HepG2 (cell line): ENCODE measurements around the gene SLC44A4. TPM values are rescaled to one million over a fixed set of nuclear protein-coding genes. Genes with fewer than 3 reads are reported as not detected.

Experiments
- CEBPG ChIP-seq: IDR thresholded peaks from 2 replicates; pipeline ENCODE4 v1.6.1; 2016
- FOXK2 ChIP-seq: fragments of 450-650 bp; IDR thresholded peaks from 2 replicates; pipeline ENCODE4 v1.6.1; 2016
- HNRNPUL1 ChIP-seq: fragments of 200-400 bp; formaldehyde crosslinking; IDR thresholded peaks from 2 replicates; pipeline ENCODE4 v1.6.1; 2017; ENCODE audit warnings: low read depth, mild to moderate bottlenecking, low read length, moderate library complexity
- MTF1 ChIP-seq: sonication (generic); formaldehyde crosslinking; IDR thresholded peaks from 2 replicates; pipeline ENCODE4 v1.5.0; 2020; ENCODE audit warnings: missing genetic modification reagents
- RXRA ChIP-seq: sonication (generic); formaldehyde crosslinking; IDR thresholded peaks from 2 replicates; pipeline ENCODE4 v1.5.1; 2020; ENCODE audit warnings: missing genetic modification reagents
- SKI ChIP-seq: fragments of 450-650 bp; IDR thresholded peaks from one replicate; pipeline ENCODE4 v1.6.1; 2018; ENCODE audit warnings: mild to moderate bottlenecking; ENCODE audit not compliant: partially characterized antibody
- SMAD3 ChIP-seq: sonication (generic); formaldehyde crosslinking; IDR thresholded peaks from 2 replicates; pipeline ENCODE4 v1.4.0; 2020; ENCODE audit warnings: missing genetic modification reagents
- ZFP37 ChIP-seq: sonication (generic); formaldehyde crosslinking; IDR thresholded peaks from 2 replicates; pipeline ENCODE4 v1.4.0; 2020; ENCODE audit warnings: missing genetic modification reagents, borderline replicate concordance
- ZNF431 ChIP-seq: sonication (generic); formaldehyde crosslinking; IDR thresholded peaks from 2 replicates; pipeline ENCODE4 v1.9.0; 2022; ENCODE audit warnings: missing genetic modification reagents, low read depth, mild to moderate bottlenecking, borderline replicate concordance
- ZNF598 ChIP-seq: sonication (generic); formaldehyde crosslinking; IDR thresholded peaks from 2 replicates; pipeline ENCODE4 v1.5.1; 2020; ENCODE audit warnings: mild to moderate bottlenecking, missing genetic modification reagents, borderline replicate concordance
- polyA plus RNA-seq, 8 experiments: library from polyadenylated mRNA; depleted of rRNA in 3 of 8; stranded (reverse) in 7 of 8; unstranded in 1 of 8; fragments of >200 nt; fragmentation: Illumina TruSeq in 4 of 8; extraction: Trizol in 4 of 8; gene quantifications; 2 replicates each; pipeline versions ENCODE4 v1.2.1 to v1.2.3, GENCODE V29; 2011 to 2016; ENCODE audit warnings: low read depth in 4 of 8, missing spikeins in 1 of 8, mixed read lengths in 1 of 8; ENCODE audit not compliant: insufficient read depth in 1 of 8
- total RNA-seq, 5 experiments: library from RNA; depleted of rRNA; stranded (reverse); fragments of >200 nt; fragmentation: Illumina TruSeq; extraction: Trizol; gene quantifications; 2 replicates each; pipeline ENCODE4 v1.2.3, GENCODE V29; 2016; ENCODE audit warnings: low read depth in 1 of 5
- TF ChIP-seq, protein P1 (sequence below): sonication (generic); formaldehyde crosslinking; IDR thresholded peaks from 2 replicates; pipeline ENCODE4 v1.8.1; 2023; ENCODE audit warnings: mild to moderate bottlenecking, moderate library complexity, missing genetic modification reagents
- TF ChIP-seq, protein P2 (sequence below): sonication (generic); formaldehyde crosslinking; IDR thresholded peaks from 2 replicates; pipeline ENCODE4 v1.8.1; 2022; ENCODE audit warnings: low read depth, mild to moderate bottlenecking, missing genetic modification reagents
- TF ChIP-seq, protein P3 (sequence below): sonication (generic); formaldehyde crosslinking; IDR thresholded peaks from 2 replicates; pipeline ENCODE4 v1.4.0; 2020; ENCODE audit warnings: mild to moderate bottlenecking, missing genetic modification reagents
- TF ChIP-seq, protein P4 (sequence below): sonication (generic); formaldehyde crosslinking; IDR thresholded peaks from 2 replicates; pipeline ENCODE4; 2020; ENCODE audit warnings: missing genetic modification reagents, mild to moderate bottlenecking, borderline replicate concordance
- TF ChIP-seq, protein P5 (sequence below): sonication (generic); formaldehyde crosslinking; IDR thresholded peaks from 2 replicates; pipeline ENCODE4 v1.4.0; 2020; ENCODE audit warnings: mild to moderate bottlenecking, missing genetic modification reagents, borderline replicate concordance
- TF ChIP-seq, protein P6 (sequence below): sonication (generic); formaldehyde crosslinking; IDR thresholded peaks from 2 replicates; pipeline ENCODE4 v1.9.0; 2022; ENCODE audit warnings: low read depth, missing genetic modification reagents

The SLC44A4 gene
- total and polyA plus RNA-seq, 2 of the 13 experiments (the other 11 are each of a cell fraction or from before 2014, with no cell fraction given), result 3.5 to 5.9 TPM

DNA sequence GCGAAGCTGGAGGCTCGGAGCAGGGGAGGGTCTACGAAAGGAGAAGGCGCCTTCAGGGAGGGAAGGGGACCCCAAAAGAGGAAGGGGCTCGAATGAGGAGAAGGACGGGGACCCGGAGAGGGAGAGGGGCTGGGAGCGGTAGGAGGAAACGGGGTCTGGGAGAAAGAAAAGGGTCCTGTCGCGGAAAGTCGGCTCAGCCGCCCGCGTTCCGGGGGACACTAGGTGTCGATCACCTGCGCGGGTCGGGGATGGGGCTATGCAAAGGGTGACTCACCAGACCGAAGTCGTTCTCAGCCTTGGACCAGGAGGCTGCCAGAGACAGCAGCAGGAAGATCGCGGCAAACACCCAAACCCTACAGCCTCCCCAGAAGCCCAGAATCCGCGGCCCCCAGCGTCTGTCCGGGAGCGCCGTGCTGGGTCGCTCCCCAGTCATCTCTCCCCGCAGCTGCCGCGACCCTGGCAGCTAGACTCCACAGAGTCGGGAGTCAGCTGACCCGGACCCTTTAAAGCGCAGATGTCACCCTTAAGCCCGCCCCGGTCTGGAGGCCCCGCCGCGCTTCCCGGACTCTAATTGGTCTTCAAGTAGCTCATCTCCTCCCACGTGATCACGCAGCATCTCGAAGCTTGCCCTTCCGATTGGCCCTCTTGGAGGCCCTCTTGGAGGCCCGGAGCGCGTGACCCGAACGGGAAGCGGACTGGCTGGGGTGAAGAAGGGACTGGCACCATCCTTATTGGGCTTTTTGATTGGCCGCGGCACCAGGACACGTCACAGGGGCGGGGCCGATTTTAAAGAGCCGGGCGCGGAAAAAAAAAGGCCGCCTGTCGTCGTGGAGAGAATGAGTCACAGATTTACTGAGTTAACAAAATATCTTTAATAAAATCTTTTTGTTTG lies 16.2 kb downstream of the SLC44A4 start, which contains the start of gene NEU1 (continued):
- TF ChIP-seq, protein P1, sequence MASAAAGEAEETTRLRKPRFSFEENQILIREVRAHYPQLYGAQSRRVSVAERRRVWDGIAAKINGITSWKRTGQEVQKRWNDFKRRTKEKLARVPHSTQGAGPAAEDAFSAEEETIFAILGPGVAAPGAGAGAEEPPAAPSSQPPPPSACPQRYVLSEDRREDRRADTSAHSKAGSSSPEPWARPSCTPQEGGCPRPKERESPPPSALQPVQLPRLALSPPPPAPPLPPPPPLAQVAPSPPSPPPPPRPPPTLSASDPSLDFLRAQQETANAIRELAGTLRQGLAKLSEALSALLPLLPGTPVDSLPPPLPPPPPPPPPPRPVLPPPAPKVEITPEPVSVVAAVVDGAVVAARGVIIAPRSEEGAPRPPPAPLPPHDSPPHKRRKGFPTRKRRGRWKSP (CRISPR knock-in tag), result peak; percentile 78
- TF ChIP-seq SKI, result peak; percentile 87
- TF ChIP-seq FOXK2, result no peak
- TF ChIP-seq, protein P2, sequence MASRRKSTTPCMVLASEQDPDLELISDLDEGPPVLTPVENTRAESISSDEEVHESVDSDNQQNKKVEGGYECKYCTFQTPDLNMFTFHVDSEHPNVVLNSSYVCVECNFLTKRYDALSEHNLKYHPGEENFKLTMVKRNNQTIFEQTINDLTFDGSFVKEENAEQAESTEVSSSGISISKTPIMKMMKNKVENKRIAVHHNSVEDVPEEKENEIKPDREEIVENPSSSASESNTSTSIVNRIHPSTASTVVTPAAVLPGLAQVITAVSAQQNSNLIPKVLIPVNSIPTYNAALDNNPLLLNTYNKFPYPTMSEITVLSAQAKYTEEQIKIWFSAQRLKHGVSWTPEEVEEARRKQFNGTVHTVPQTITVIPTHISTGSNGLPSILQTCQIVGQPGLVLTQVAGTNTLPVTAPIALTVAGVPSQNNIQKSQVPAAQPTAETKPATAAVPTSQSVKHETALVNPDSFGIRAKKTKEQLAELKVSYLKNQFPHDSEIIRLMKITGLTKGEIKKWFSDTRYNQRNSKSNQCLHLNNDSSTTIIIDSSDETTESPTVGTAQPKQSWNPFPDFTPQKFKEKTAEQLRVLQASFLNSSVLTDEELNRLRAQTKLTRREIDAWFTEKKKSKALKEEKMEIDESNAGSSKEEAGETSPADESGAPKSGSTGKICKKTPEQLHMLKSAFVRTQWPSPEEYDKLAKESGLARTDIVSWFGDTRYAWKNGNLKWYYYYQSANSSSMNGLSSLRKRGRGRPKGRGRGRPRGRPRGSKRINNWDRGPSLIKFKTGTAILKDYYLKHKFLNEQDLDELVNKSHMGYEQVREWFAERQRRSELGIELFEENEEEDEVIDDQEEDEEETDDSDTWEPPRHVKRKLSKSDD, result peak; percentile 87; the same call in 1 of the 2 replicates
- TF ChIP-seq ZNF598, result no peak
- TF ChIP-seq SMAD3 (CRISPR knock-in tag), result peak; percentile 81
- TF ChIP-seq, protein P3, sequence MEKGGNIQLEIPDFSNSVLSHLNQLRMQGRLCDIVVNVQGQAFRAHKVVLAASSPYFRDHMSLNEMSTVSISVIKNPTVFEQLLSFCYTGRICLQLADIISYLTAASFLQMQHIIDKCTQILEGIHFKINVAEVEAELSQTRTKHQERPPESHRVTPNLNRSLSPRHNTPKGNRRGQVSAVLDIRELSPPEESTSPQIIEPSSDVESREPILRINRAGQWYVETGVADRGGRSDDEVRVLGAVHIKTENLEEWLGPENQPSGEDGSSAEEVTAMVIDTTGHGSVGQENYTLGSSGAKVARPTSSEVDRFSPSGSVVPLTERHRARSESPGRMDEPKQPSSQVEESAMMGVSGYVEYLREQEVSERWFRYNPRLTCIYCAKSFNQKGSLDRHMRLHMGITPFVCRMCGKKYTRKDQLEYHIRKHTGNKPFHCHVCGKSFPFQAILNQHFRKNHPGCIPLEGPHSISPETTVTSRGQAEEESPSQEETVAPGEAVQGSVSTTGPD, result no peak; the same call in 1 of the 2 replicates
- TF ChIP-seq CEBPG (CRISPR knock-in tag), result no peak
- TF ChIP-seq, protein P4, sequence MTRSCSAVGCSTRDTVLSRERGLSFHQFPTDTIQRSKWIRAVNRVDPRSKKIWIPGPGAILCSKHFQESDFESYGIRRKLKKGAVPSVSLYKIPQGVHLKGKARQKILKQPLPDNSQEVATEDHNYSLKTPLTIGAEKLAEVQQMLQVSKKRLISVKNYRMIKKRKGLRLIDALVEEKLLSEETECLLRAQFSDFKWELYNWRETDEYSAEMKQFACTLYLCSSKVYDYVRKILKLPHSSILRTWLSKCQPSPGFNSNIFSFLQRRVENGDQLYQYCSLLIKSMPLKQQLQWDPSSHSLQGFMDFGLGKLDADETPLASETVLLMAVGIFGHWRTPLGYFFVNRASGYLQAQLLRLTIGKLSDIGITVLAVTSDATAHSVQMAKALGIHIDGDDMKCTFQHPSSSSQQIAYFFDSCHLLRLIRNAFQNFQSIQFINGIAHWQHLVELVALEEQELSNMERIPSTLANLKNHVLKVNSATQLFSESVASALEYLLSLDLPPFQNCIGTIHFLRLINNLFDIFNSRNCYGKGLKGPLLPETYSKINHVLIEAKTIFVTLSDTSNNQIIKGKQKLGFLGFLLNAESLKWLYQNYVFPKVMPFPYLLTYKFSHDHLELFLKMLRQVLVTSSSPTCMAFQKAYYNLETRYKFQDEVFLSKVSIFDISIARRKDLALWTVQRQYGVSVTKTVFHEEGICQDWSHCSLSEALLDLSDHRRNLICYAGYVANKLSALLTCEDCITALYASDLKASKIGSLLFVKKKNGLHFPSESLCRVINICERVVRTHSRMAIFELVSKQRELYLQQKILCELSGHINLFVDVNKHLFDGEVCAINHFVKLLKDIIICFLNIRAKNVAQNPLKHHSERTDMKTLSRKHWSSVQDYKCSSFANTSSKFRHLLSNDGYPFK (CRISPR knock-in tag), result peak; percentile 36; the same call in 1 of the 2 replicates
- TF ChIP-seq, protein P5, sequence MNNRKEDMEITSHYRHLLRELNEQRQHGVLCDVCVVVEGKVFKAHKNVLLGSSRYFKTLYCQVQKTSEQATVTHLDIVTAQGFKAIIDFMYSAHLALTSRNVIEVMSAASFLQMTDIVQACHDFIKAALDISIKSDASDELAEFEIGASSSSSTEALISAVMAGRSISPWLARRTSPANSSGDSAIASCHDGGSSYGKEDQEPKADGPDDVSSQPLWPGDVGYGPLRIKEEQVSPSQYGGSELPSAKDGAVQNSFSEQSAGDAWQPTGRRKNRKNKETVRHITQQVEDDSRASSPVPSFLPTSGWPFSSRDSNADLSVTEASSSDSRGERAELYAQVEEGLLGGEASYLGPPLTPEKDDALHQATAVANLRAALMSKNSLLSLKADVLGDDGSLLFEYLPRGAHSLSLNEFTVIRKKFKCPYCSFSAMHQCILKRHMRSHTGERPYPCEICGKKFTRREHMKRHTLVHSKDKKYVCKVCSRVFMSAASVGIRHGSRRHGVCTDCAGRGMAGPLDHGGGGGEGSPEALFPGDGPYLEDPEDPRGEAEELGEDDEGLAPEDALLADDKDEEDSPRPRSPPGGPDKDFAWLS (CRISPR knock-in tag), result no peak
- TF ChIP-seq HNRNPUL1, result no peak
- TF ChIP-seq ZFP37 (CRISPR knock-in tag), result no peak; the same call in 1 of the 2 replicates
- TF ChIP-seq ZNF431 (CRISPR knock-in tag), result peak; percentile 88
- TF ChIP-seq, protein P6, sequence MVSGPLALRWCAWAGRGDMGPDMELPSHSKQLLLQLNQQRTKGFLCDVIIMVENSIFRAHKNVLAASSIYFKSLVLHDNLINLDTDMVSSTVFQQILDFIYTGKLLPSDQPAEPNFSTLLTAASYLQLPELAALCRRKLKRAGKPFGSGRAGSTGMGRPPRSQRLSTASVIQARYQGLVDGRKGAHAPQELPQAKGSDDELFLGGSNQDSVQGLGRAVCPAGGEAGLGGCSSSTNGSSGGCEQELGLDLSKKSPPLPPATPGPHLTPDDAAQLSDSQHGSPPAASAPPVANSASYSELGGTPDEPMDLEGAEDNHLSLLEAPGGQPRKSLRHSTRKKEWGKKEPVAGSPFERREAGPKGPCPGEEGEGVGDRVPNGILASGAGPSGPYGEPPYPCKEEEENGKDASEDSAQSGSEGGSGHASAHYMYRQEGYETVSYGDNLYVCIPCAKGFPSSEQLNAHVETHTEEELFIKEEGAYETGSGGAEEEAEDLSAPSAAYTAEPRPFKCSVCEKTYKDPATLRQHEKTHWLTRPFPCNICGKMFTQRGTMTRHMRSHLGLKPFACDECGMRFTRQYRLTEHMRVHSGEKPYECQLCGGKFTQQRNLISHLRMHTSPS (CRISPR knock-in tag), result no peak
- TF ChIP-seq RXRA (CRISPR knock-in tag), result peak; percentile 79; the same call in 1 of the 2 replicates
- 0 out of 2 replicates have a peak, but pooled peaks have one; percentile 70 for TF ChIP-seq MTF1 (CRISPR knock-in tag)
